Fibroblast of pulmonary artery (primary cell): ENCODE data around the gene BACE1.

Experiments
- DNase-seq: peaks from one replicate; pipeline ENCODE4 v3.0.0-alpha.2; 2010; ENCODE audit warnings: low read depth
- H3K4me3 ChIP-seq: replicated peaks from 2 replicates; pipeline ENCODE4 v1.5.1; 2011; ENCODE audit warnings: low read depth, mild to moderate bottlenecking, control low read depth, low read length, moderate library complexity
- CTCF ChIP-seq: IDR thresholded peaks from 2 replicates; pipeline ENCODE4 v1.5.1; 2011; ENCODE audit warnings: mild to moderate bottlenecking, control low read depth, low read length, inconsistent platforms; ENCODE audit errors: missing control alignments

BACE1 gene

GRCh38 chr11:117289795-117290194, 26.3 kb downstream of the BACE1 start:
- no peak overlapping the region for H3K4me3 ChIP-seq
- TF ChIP-seq CTCF, result no peak
- no peak for DNase-seq

- DNase-seq, result no peak
- H3K4me3 ChIP-seq, result no peak overlapping the region
- no peak for TF ChIP-seq CTCF
These were observed 28.4 kb downstream of the BACE1 start for GRCh38 chr11:117287668-117288067.

- no peak for TF ChIP-seq CTCF
- H3K4me3 ChIP-seq, result no peak overlapping the region
- DNase-seq, result no peak
These were observed 29.5 kb downstream of the BACE1 start for GRCh38 chr11:117286588-117286987.

GRCh38 chr11:117284053-117284452, 32.0 kb downstream of the BACE1 start:
- TF ChIP-seq CTCF, result no peak
- no peak overlapping the region for H3K4me3 ChIP-seq
- DNase-seq, result no peak

- H3K4me3 ChIP-seq, result no peak overlapping the region
- no peak for DNase-seq
- no peak for TF ChIP-seq CTCF
These were observed 33.1 kb downstream of the BACE1 start for GRCh38 chr11:117282956-117283355.

GRCh38 chr11:117281869-117282268, 34.2 kb downstream of the BACE1 start:
- TF ChIP-seq CTCF, result no peak
- DNase-seq, result no peak
- no peak overlapping the region for H3K4me3 ChIP-seq

- TF ChIP-seq CTCF, result no peak
- no peak overlapping the region for H3K4me3 ChIP-seq
- peak; percentile 99 for DNase-seq
These were observed 34.9 kb downstream of the BACE1 start for GRCh38 chr11:117281159-117281558.
